IPS-20b (cell line): Measurements from ENCODE around the gene TBCE.
A peak's percentile ranks its signal among the peaks of the same experiment; 100 is the strongest.

Experiments used
- H3K27ac ChIP-seq: one replicate; pipeline ENCODE4 v1.5.1; 2013; ENCODE audit warnings: low read length
- H3K27me3 ChIP-seq: 2 replicates; pipeline ENCODE4 v1.6.1; 2013; ENCODE audit warnings: mild to moderate bottlenecking, low read length, inconsistent platforms; ENCODE audit not compliant: insufficient read depth
- H3K36me3 ChIP-seq: 2 replicates; pipeline ENCODE4 v1.6.1; 2013; ENCODE audit warnings: low read depth, mild to moderate bottlenecking, inconsistent platforms, low read length, moderate library complexity; ENCODE audit not compliant: insufficient read depth
- H3K4me1 ChIP-seq: 2 replicates; pipeline ENCODE4 v1.6.1; 2013; ENCODE audit warnings: mild to moderate bottlenecking, control low read depth, inconsistent platforms, low read length, moderate library complexity; ENCODE audit not compliant: insufficient read depth
- H3K4me3 ChIP-seq: 2 replicates; pipeline ENCODE4 v1.5.1; 2013; ENCODE audit warnings: mild to moderate bottlenecking, low read length, inconsistent platforms
- H3K9ac ChIP-seq: 2 replicates; pipeline ENCODE4 v1.6.1; 2013; ENCODE audit warnings: low read depth, mild to moderate bottlenecking, inconsistent platforms, low read length, moderate library complexity
- H3K9me3 ChIP-seq: 2 replicates; pipeline ENCODE4 v1.6.1; 2013; ENCODE audit warnings: mild to moderate bottlenecking, low read depth, low read length, inconsistent platforms; ENCODE audit not compliant: insufficient read depth

TBCE gene, protein sequence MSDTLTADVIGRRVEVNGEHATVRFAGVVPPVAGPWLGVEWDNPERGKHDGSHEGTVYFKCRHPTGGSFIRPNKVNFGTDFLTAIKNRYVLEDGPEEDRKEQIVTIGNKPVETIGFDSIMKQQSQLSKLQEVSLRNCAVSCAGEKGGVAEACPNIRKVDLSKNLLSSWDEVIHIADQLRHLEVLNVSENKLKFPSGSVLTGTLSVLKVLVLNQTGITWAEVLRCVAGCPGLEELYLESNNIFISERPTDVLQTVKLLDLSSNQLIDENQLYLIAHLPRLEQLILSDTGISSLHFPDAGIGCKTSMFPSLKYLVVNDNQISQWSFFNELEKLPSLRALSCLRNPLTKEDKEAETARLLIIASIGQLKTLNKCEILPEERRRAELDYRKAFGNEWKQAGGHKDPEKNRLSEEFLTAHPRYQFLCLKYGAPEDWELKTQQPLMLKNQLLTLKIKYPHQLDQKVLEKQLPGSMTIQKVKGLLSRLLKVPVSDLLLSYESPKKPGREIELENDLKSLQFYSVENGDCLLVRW

DNA sequence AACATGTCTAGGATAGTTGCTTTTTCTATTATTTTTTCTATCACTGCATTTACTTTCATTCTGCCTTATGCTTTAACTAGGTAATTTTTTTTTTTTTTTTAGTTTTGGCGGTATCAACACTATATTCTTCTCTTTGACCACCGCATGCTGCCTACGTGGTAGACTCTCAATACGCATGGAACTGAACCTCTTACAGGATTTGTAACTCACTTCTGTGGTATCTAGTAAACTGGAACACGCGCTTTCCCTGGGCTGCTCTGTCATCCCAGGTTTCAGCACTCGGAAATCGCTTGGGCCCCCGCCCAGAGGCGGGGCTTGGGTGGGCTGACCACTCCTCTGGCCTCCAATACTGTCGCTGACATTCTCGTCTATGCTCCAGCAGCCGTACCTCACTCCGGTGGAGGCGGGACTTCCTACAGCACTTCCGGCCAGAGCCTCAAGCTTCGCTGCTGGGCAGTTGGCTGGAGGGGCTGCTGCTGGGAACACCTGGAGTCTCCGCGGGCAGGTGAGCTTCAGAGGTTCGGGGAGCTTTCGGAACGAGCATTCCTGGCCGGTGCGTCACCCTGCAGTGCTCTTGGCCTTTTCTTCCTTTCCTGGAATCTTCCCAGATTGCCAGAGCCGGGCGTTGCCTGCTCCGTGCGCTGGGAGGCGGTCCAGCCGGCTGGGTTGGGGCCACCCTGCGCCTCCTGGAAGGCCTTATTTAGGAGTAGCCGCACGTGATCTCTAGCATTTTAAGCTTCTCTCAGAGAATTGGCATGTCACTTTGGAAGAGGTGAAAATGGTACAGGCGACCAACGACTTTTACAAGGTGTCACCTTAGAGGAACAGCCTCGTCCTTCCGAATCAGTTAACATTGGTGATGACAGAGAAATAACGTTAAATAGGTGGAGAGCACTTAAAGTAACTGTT is at the start of gene TBCE:
TSS of gene TBCE (plus strand) at position 428 of the 909 bp plus-strand sequence. CDS start 12,623 bp downstream, outside the sequence.
- Histone ChIP-seq H3K27ac (peak within 1 kb of the TSS; percentile 59), H3K36me3 (no peaks in the 10 kb centered on the region; the same call in 1 of the 2 replicates), H3K9me3 (no peaks in the 10 kb centered on the region), H3K27me3 (no peaks in the 10 kb centered on the region), H3K4me3 (peak within 1 kb of the TSS; percentile 88), H3K4me1 (no peaks in the 10 kb centered on the region), H3K9ac (peak within 1 kb of the TSS; percentile 85)

DNA sequence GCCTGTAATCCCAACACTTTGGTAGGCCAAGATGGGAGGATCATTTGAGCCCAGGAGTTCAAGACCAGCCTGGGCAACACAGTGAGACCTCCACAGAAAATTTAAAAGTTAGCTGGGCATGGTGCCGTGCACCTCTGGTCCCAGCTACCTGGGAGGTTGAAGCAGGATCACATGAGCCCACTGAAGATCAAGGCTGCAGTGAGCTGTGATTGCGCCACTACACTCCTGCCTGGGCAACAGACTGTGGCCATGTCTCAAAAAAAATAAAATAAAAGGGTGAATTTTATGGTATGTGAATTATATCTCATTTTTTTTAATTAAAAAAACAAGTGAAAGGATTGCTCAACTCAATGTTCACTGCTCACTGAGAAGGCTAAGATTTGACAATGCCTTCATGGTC is 48.0 kb upstream of the TBCE start:
- no peaks in the 10 kb centered on the region for H3K9me3 ChIP-seq
- no peak overlapping the region for H3K9ac ChIP-seq
- no peaks in the 10 kb centered on the region; the same call in 1 of the 2 replicates for H3K4me1 ChIP-seq
- no peaks in the 10 kb centered on the region for H3K27me3 ChIP-seq
- H3K4me3 ChIP-seq: no peak overlapping the region
- H3K27ac ChIP-seq: no peak overlapping the region
- H3K36me3 ChIP-seq: peaks cover 42% of the 10 kb centered on the region

DNA sequence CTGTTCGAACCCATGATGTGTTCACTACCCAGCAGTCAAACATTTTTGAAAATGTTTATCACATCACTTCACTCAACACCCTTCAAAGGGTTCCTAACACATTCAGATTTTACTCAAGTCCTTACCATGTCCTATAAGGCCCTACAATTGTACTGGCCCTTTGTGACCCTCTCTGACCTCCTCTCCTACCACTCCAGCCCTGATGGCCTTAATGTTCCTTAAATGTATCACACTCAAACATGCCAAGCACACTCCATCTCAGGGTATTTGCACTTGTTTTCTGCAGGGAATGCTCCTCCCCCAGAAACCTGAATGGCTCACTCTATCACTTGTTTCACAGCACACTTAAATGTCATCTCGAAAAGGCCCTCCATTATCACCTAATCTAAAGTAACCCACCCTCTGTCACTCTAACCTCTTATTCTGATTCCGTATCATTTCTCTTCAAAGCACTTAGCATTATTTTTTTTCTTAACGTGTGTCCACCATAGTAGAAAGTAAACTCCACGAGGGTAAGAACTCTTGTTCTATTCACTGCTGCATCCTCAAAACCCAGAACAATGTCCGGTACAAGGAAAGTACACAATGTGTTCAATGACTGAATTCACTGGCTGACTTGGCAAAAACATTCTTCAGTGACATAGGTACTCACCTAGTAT is 46.6 kb upstream of the TBCE start:
- H3K36me3 ChIP-seq: peaks cover 54% of the 10 kb centered on the region
- peaks cover 4% of the 10 kb centered on the region; the same call in 1 of the 2 replicates for H3K4me1 ChIP-seq
- no peaks in the 10 kb centered on the region for H3K27me3 ChIP-seq
- H3K27ac ChIP-seq: no peak overlapping the region
- H3K4me3 ChIP-seq: no peak overlapping the region
- H3K9me3 ChIP-seq: no peaks in the 10 kb centered on the region
- no peak overlapping the region for H3K9ac ChIP-seq

DNA sequence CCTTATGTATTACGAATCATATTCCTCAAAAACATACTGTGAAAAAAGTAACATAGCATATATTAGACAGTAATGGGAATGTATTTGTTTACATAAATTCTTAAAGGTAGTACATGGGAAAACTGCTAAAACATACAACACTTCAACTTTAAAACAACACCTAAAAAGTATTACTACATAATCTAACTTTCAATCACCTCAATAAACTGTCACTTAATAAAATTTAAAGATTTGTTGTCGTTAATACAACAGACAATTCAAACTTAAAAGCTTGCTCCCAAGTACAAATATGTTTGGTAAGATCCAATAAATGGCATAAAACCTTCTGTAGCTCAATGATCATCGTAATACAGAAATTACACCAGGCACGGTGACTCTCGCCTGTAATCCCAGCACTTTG is 42.9 kb upstream of the TBCE start:
- Histone ChIP-seq H3K9me3 (no peaks in the 10 kb centered on the region), H3K4me3 (no peak overlapping the region), H3K4me1 (peaks cover 11% of the 10 kb centered on the region; the same call in 1 of the 2 replicates), H3K27me3 (no peaks in the 10 kb centered on the region), H3K27ac (no peak overlapping the region), H3K9ac (no peak overlapping the region), H3K36me3 (peaks cover 46% of the 10 kb centered on the region)

DNA sequence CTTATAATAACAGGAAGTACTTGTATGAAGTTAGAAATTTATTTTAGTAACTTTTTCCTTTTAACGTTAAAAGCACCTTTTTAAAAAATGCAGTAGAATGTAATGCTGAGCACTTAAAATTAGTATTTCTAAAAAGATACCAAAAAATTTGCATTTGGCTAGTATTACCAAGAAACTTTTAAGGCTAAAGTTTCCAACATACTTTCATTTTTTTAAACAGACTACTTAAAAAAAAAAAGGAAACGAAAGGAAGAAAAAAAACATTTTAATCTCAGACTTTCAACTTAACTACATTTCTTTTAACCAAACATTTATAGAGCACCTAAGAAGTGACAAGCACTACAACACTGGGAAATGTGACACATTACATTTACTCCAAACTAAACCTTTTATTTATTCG is 42.1 kb upstream of the TBCE start:
- H3K9ac ChIP-seq: peak overlapping the region; percentile 95; the same call in 1 of the 2 replicates
- no peaks in the 10 kb centered on the region for H3K9me3 ChIP-seq
- H3K27me3 ChIP-seq: no peaks in the 10 kb centered on the region
- peaks cover 15% of the 10 kb centered on the region; the same call in 1 of the 2 replicates for H3K4me1 ChIP-seq
- peak overlapping the region; percentile 94 for H3K4me3 ChIP-seq
- H3K36me3 ChIP-seq: peaks cover 43% of the 10 kb centered on the region
- no peak overlapping the region for H3K27ac ChIP-seq

DNA sequence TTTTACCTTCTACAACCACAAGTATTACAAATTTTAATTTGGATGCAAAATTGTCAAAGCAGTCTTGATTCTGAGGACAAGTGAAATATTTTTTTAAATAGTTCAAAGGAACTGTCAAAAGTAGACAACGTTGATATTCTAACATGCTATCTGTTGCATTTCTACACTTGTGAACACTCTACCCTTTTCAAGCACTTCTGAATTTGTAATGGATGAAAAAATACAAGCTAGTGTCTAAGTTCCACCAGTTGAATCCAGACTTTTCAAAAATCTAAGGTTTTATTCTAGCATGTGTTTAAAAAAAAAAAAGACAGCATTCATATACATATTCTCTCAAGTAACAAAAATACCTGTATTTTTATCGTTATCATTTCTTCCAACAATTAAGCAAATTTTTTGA is 41.4 kb upstream of the TBCE start:
- peak overlapping the region; percentile 95; the same call in 1 of the 2 replicates for H3K9ac ChIP-seq
- H3K4me1 ChIP-seq: peaks cover 19% of the 10 kb centered on the region; the same call in 1 of the 2 replicates
- H3K4me3 ChIP-seq: peak overlapping the region; percentile 94
- H3K9me3 ChIP-seq: no peaks in the 10 kb centered on the region
- H3K36me3 ChIP-seq: peaks cover 36% of the 10 kb centered on the region
- no peaks in the 10 kb centered on the region for H3K27me3 ChIP-seq
- no peak overlapping the region for H3K27ac ChIP-seq

DNA sequence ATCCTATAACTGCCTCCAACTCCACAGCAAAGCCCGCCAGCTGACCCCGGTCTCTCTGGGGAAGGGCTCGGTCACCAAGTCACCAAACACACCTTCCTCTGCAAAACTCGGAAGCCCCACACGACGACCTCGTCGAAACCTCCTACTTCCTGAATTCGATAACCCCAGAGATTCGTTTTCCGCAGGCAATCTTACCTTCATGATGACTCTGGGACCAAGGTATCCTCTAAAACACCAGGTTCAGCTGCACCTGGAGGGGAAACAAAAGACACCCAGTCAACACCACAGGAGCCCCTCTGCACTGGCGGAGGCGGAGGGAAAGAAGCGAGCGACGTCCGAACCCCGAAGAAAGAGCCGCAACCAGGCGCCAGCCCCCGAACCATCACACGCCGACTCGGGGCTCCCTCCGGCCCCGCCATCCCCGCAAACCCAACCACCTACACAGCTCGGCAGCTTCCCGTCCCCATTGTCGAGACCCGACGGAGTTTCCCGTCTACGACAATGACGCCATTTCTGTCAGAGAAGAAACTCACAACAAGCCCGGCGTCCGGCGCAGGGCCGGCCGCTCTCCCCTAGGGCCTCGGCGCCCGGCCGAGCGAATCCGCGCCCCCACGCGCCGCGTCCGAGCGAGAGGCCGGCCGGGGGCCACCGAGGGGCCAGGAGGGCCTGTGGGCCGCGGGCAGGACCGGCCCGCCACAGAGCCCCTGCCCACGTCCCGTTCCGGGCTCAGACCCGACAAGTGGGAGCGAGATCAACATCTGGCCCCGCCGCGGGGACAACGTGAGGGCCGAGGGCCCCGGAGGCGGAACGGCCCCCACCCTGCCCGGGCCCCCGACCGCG is 40.3 kb upstream of the TBCE start:
- peak overlapping the region; percentile 94 for H3K4me3 ChIP-seq
- H3K27ac ChIP-seq: peak overlapping the region; percentile 40
- H3K4me1 ChIP-seq: peaks cover 23% of the 10 kb centered on the region; the same call in 1 of the 2 replicates
- no peaks in the 10 kb centered on the region for H3K27me3 ChIP-seq
- H3K36me3 ChIP-seq: peaks cover 31% of the 10 kb centered on the region
- H3K9me3 ChIP-seq: no peaks in the 10 kb centered on the region
- peak overlapping the region; percentile 95 for H3K9ac ChIP-seq

DNA sequence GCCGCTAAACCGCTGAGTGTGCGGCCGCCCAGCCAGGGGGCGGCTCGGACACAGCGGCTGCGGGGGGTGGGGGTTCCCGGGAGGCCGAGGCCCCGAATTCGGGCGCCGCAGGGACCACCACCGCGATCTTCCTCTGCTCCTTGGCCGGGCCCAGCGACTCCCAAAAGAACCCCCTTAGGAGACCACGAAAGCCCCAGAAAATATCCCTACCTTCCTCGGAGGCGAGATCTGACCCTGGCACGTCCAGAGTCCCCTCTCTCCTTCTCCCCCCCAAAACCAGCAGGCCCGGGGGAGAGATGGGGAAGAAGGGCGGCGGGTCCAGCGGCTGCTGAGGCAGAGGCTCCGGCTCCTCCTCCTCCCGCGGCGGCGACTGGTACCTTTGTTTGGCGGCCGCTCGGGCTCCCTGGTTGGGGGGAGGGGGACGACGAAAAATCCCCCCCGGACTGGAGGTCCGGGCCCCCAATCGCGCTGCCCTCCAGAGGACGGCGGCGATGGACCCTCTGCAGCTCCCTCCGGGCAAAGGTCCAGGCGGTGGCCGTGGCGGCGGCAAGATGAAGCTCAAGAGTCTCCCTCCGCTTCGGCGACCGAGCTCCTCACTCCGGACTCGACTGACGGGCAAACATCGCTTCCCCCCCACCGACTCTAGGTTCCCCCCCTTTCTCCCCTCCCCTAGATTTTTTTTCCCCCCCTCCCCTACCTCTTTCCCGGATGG is 39.5 kb upstream of the TBCE start, which contains the start of gene ARID4B:
TSS of gene ARID4B (minus strand) at position 621 of the 712 bp plus-strand sequence. CDS start 1,260 bp downstream, outside the sequence.
- Histone ChIP-seq H3K27me3 (no peaks in the 10 kb centered on the region), H3K9me3 (no peaks in the 10 kb centered on the region), H3K4me1 (peaks cover 23% of the 10 kb centered on the region; the same call in 1 of the 2 replicates)

DNA sequence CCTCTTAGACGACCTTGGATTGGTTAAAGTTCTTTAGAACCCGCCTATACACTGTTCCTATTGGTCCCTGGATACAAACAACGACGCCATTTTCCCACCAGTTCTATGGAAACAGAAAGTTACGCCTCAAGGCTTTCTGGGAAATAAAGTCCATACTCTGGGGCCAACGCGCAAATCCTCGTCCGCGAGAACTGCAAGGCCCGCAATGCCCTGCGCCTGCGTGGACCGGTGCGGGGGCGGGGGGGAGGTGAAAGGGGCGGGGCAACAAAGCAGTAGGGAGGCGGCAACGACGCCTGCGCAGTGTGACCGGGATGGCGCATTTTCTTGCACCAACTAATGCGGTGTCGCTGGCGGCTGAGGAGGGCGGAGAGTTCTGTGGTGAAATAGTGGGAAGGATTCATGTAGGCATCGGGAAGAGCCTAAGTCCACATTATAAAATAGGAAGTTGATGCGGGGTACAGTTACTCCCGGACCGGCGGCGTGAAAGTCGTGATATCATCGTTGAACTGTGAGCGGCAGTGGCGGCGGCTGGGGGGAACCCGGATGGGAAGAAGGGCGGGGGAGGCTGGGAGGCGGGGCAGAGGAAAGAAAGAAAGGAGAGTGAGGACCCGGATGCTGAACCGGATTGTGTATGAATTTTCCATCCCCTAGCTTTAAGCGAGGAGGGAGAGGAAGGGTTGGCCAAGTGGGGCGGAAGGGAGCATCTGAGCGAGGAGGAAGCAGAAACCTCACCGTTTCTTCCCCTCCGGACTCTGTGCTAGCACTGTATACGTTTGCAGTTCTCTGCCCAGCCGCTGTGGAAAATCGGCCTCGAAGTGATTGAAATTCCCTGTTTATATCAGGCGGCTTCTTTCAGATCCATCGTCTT is 38.7 kb upstream of the TBCE start, which contains the start of gene GGPS1:
TSS of gene GGPS1 (plus strand) at position 300 of the 868 bp plus-strand sequence. CDS start 6,695 bp downstream, outside the sequence.
- Histone ChIP-seq H3K4me3 (peak within 1 kb of the TSS; percentile 94), H3K27me3 (no peaks in the 10 kb centered on the region), H3K4me1 (peaks cover 23% of the 10 kb centered on the region; the same call in 1 of the 2 replicates), H3K36me3 (peaks cover 22% of the 10 kb centered on the region), H3K9ac (peak within 1 kb of the TSS; percentile 96), H3K27ac (peak within 1 kb of the TSS; percentile 92), H3K9me3 (no peaks in the 10 kb centered on the region)

More for the DNA sequence above, 39.5 kb upstream of the TBCE start, which contains the start of gene ARID4B:
- Histone ChIP-seq H3K9ac (peak within 1 kb of the TSS; percentile 96), H3K27ac (peak within 1 kb of the TSS; percentile 92), H3K36me3 (peaks cover 24% of the 10 kb centered on the region), H3K4me3 (peak within 1 kb of the TSS; percentile 94)
